ENCODE measurements around the gene IFNGR1.

The IFNGR1 gene

DNA sequence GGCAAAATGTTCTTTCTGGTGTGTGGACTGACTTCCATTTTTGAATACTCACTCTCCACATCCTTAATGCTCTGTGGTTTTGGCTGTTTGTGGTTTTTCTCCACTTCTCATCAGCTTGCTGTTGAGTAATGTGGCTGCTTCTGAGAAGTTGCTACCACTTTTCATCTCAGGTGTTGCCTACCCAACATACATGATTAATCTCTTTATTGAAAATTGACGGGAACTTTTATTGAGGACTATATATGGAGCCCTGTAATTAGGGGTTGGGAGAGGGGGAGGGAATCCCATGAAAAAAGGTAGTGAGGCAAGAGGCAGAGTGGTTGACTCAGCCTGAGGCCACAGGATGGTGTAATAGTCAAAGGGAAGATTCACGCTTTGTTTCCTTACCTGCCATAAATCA is 63.4 kb downstream of the IFNGR1 start:
- peak; percentile 54 for DNase-seq (ENCODE audit: low read depth, low spot score)

GRCh38 chr6:137150072-137150471 is 69.1 kb downstream of the IFNGR1 start:
- no peak for DNase-seq (ENCODE audit: low read depth, low spot score)

GRCh38 chr6:137149035-137149393 is 70.2 kb downstream of the IFNGR1 start:
- DNase-seq (ENCODE audit: low read depth, low spot score) = no peak

DNA sequence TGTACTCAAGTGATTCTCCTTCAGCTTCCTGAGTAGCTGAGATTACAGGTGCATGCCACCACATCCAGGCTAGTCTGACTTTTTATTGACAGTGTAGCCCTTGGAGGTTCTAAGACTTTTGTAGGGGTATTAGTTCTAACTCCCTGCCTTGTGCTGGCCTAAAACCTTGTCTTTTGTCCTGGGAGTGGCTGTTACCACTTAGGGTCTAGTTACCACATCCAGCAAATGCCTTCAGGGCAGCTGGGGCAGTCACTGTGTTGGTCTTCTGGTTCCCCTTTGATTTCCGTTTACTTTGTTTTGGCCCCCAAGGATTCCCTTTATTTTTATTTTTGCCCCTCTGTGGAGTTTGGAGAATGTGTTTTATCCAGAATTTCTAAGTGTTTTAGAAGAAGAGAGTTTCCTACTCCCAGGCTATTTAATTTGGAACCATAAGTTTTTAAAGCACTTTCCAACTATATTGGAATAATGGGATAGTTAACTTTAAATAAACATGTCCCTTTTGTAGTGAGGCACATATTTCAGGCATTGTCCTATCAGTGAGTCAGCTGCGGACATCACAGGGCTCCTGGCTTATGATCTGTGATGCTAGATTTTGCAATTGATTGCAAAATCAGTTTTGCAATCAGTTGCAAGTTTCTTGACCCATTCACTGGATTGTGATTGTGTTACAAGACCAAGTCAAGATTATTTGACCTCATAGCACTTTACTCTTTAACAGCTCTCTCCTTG is 70.7 kb downstream of the IFNGR1 start:
- DNase-seq (ENCODE audit: low read depth, low spot score) = no peak

All from astrocyte of the hippocampus (primary cell).